ENCODE measurements around the gene MAN1C1. TPM values are rescaled to one million over a fixed set of nuclear protein-coding genes. Genes with fewer than 3 reads are reported as not detected.

The MAN1C1 gene
- total RNA-seq, 2 donors from 2014 or later, result 22.8 to 34.4 TPM

DNA sequence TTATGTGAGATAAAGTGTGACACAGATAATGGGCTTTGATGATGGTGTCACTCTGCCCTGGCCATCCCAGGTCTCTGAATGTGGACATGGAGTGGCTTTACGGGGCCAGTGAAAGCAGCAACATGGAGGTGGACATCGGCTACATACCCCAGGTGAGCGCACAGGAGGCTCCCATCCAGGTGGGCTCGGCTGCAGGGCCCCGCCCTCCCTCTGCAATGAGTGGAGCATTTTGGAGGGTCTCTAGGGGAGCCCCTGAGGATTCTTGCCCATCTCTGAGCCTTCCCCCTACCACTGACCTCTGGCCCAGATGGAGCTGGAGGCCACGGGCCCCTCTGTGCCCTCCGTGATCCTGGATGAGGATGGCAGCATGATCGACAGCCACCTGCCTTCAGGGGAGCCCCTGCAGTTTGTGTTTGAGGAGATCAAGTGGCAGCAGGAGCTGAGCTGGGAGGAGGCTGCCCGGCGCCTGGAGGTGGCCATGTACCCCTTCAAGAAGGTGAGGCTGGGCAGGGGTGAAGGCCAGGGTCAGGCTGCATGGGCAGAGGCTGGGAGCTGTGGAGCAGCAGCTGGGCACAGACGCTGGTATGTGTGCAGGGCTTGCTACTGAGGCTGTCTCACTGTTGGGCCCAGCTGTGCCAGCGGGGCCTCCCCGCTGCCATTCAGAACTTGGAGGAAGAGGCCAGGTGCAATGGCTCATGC, 194.9 kb downstream of the MAN1C1 start:
- no peak for DNase-seq (ENCODE audit: low spot score)
- TF ChIP-seq, protein P1, sequence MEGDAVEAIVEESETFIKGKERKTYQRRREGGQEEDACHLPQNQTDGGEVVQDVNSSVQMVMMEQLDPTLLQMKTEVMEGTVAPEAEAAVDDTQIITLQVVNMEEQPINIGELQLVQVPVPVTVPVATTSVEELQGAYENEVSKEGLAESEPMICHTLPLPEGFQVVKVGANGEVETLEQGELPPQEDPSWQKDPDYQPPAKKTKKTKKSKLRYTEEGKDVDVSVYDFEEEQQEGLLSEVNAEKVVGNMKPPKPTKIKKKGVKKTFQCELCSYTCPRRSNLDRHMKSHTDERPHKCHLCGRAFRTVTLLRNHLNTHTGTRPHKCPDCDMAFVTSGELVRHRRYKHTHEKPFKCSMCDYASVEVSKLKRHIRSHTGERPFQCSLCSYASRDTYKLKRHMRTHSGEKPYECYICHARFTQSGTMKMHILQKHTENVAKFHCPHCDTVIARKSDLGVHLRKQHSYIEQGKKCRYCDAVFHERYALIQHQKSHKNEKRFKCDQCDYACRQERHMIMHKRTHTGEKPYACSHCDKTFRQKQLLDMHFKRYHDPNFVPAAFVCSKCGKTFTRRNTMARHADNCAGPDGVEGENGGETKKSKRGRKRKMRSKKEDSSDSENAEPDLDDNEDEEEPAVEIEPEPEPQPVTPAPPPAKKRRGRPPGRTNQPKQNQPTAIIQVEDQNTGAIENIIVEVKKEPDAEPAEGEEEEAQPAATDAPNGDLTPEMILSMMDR (IDR thresholded peaks at IDR 0.05), result no peak
- TF ChIP-seq POLR2A (IDR thresholded peaks at IDR 0.05), result no peak
- no peaks in the 10 kb centered on the region for H3K9me3 ChIP-seq
- H3K27ac ChIP-seq, result no peak overlapping the region
- peaks cover 12% of the 10 kb centered on the region for H3K4me1 ChIP-seq (replicated peaks)
- no peaks in the 10 kb centered on the region for H3K36me3 ChIP-seq
- H3K4me3 ChIP-seq, result no peak overlapping the region
- H3K27me3 ChIP-seq (replicated peaks; ENCODE audit: insufficient read depth), result no peaks in the 10 kb centered on the region
- intact Hi-C loops (cut with DNase I), result no loop called here
- 84% methylated on average over 12 of the region's 13 CpGs for WGBS

DNA sequence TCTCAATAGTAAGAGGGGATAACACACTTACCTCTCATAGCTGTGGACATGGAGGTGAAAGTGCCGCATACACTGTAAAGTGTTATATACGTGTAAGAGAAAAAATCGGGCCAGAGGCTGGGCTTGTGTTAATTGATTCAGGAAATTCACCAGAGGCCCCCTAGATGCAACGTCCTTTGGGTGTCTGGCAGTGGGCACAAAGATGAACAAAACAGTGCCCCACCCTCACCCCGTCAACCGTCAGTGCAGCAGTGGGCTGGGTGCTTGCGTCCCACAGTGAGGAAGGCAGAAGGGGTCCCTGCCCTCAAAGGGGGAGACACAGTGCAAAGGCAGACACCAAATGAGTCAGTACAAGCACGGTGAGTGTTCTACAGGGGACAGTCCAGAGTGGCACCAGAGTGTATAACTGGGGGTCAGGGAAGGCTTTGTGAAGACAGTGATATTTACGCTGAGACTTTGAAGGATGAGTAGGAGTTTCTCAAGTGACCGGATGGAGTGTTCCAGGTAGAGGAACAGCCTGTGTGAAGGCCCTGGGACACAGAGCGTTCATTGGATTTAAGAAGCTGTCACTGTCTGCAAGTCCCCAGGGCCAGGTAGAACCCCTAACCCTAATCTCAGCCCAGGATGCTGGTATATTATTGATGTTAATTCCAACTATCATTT, 196.6 kb downstream of the MAN1C1 start:
- H3K9me3 ChIP-seq, result no peaks in the 10 kb centered on the region
- no peak for DNase-seq (ENCODE audit: low spot score)
- TF ChIP-seq, protein P1 (IDR thresholded peaks at IDR 0.05), result no peak
- no peak for TF ChIP-seq POLR2AphosphoS5 (IDR thresholded peaks at IDR 0.05)
- TF ChIP-seq POLR2A (IDR thresholded peaks at IDR 0.05), result no peak
- no peaks in the 10 kb centered on the region for H3K27me3 ChIP-seq (replicated peaks; ENCODE audit: insufficient read depth)
- H3K4me1 ChIP-seq (replicated peaks), result peaks cover 7% of the 10 kb centered on the region
- intact Hi-C loops (cut with DNase I), result no loop called here
- no peaks in the 10 kb centered on the region for H3K36me3 ChIP-seq
- 79% methylated on average over 11 of the region's 11 CpGs for WGBS
- no peak overlapping the region for H3K27ac ChIP-seq
- no peak overlapping the region for H3K4me3 ChIP-seq

DNA sequence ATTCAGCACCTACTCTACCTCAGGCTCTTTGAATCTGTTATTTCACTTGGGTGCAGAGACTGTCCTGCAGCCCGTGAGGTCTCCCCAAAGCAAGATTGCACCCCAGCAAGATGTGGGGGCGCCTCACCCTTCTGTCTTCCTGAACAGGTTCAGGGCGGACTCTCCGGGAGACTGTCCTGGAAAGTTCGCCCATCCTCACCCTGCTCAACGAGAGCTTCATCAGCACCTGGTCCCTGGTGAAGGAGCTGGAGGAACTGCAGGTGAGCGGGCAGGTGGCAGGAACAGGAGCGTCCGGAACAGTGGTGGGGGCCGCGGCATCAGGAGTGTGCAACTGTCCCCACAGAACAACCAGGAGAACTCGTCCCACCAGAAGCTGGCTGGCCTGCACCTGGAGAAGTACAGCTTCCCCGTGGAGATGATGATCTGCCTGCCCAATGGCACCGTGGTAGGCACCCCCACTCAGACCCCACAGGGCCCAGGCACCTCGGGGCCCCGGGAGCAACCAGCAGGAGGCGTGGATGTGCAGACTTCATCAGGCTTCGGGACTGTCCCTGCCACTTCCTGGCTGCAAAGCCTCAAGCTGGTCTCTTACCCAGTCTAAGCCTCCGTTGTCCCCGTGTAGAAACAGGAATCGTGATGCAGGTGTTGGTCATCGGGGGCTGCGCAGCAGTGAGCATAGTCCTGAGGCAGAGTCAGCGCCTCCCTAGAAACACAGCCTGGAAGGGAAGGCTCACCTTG, 197.3 kb downstream of the MAN1C1 start:
- H3K36me3 ChIP-seq, result no peaks in the 10 kb centered on the region
- peaks cover 13% of the 10 kb centered on the region for H3K4me1 ChIP-seq (replicated peaks)
- DNase-seq (ENCODE audit: low spot score), result no peak
- TF ChIP-seq POLR2AphosphoS5 (IDR thresholded peaks at IDR 0.05) (no peak), POLR2A (IDR thresholded peaks at IDR 0.05) (no peak)
- no peaks in the 10 kb centered on the region for H3K9me3 ChIP-seq
- 90% methylated on average over 22 of the region's 24 CpGs for WGBS
- H3K27ac ChIP-seq, result no peak overlapping the region
- intact Hi-C loops (cut with DNase I), result no loop called here
- no peak overlapping the region for H3K4me3 ChIP-seq
- no peaks in the 10 kb centered on the region for H3K27me3 ChIP-seq (replicated peaks; ENCODE audit: insufficient read depth)

DNA sequence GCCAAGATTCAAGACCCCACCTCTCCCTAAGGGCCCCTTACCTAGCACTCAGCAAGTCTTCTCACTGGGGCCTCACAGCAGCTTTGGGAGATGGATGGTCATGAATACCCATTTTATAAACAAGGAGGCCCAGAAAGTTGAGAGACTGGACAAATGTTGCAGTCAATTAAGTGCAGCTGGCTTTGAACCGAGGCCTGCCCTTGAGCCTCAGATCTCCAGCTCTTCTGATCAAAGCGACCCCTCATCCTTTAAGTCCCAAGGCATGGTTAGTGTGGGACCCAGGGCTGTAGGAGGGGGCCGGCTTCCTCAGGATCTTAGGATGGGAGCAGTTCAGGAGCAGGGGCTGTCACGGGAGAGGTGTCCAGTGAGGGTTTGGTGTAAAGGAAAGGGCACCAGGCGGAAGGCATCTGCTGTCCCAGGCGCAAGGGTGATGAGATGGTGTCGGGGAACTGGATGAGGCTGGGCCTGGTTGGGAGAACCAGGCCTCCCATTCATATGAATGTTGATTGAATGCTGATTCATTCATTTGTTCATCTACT, 198.0 kb downstream of the MAN1C1 start:
- intact Hi-C loops (cut with DNase I), result no loop called here
- no peak overlapping the region for H3K27ac ChIP-seq
- no peak for DNase-seq (ENCODE audit: low spot score)
- H3K27me3 ChIP-seq (replicated peaks; ENCODE audit: insufficient read depth), result no peaks in the 10 kb centered on the region
- H3K36me3 ChIP-seq, result no peaks in the 10 kb centered on the region
- no peaks in the 10 kb centered on the region for H3K9me3 ChIP-seq
- 88% methylated on average over 7 of the region's 7 CpGs for WGBS
- TF ChIP-seq POLR2A (IDR thresholded peaks at IDR 0.05) (no peak), POLR2AphosphoS5 (IDR thresholded peaks at IDR 0.05) (no peak)
- TF ChIP-seq, protein P1 (IDR thresholded peaks at IDR 0.05), result no peak
- H3K4me1 ChIP-seq (replicated peaks), result peaks cover 11% of the 10 kb centered on the region
- no peak overlapping the region for H3K4me3 ChIP-seq
